Esophagus muscularis mucosa (tissue), 4 donors: ENCODE data around the gene IGFALS. TPM values are rescaled to one million over a fixed set of nuclear protein-coding genes. Genes with fewer than 3 reads are reported as not detected.

ENCODE experiments used
- DNase-seq: peaks from one replicate; pipeline ENCODE4 v3.0.0-alpha.2; 2017; ENCODE audit errors: extremely low spot score
- H3K27ac ChIP-seq, 4 donors: fragments of 200-600 bp; sonication (generic); replicated peaks in 1 of 4; 1 replicate in 3 of 4; 2 replicates in 1 of 4; pipeline ENCODE4 v1.5.1; 2016 to 2019; ENCODE audit warnings: mild to moderate bottlenecking in 1 of 4
- H3K27me3 ChIP-seq, 4 donors: fragments of 200-600 bp; sonication (generic); one replicate each; pipeline versions ENCODE4 v1.5.1 to v1.6.0; 2016 to 2019
- H3K36me3 ChIP-seq, 4 donors: fragments of 200-600 bp; sonication (generic); one replicate each; pipeline ENCODE4 v1.5.1; 2016 to 2019
- H3K4me1 ChIP-seq, 4 donors: fragments of 200-600 bp; sonication (generic); one replicate each; pipeline ENCODE4 v1.5.1; 2016 to 2019
- H3K4me3 ChIP-seq, 4 donors: fragments of 200-600 bp; sonication (generic); 1 replicate in 2 of 4; 2 replicates in 2 of 4; pipeline ENCODE4 v1.5.1; 2016 to 2019; ENCODE audit warnings: mild to moderate bottlenecking in 4 of 4, moderate library complexity in 1 of 4
- H3K9me3 ChIP-seq, 4 donors: fragments of 200-600 bp; sonication (generic); 1 replicate in 3 of 4; 2 replicates in 1 of 4; pipeline ENCODE4 v1.5.1; 2016 to 2019
- EP300 ChIP-seq: sonication (generic); formaldehyde crosslinking; IDR thresholded peaks from one replicate; pipeline ENCODE4 v1.6.1; 2017; ENCODE audit warnings: antibody characterized with exemption
- POLR2A ChIP-seq: fragments of 450-650 bp; IDR thresholded peaks from one replicate; pipeline ENCODE4 v1.6.1; 2017; ENCODE audit warnings: antibody characterized with exemption, moderate library complexity, mild to moderate bottlenecking, low read depth
- POLR2AphosphoS5 ChIP-seq, 2 donors: sonication (generic); formaldehyde crosslinking; IDR thresholded peaks; one replicate each; pipeline ENCODE4 v1.6.1; 2017; ENCODE audit warnings: antibody characterized with exemption in 2 of 2
- WGBS: methylation state at CpG from one replicate; pipeline ENCODE4 v1.1.5; 2018; 5-methylcytosine and 5-hydroxymethylcytosine counted together
- intact Hi-C: fragments of 100-400 bp; cut with DNase I; formaldehyde crosslinking; loops from one replicate; pipeline ENCODE4 v1.15.1; 2023
- total RNA-seq, 4 donors: library from RNA; depleted of rRNA; stranded (reverse); fragments of >200 nt; gene quantifications; one replicate each; pipeline versions ENCODE4 v1.1.0 to v1.2.1, GENCODE V29; 2016
- TF ChIP-seq, protein P1 (sequence below), 3 experiments: fragments of 200-600 bp in 2 of 3; fragments of 450-650 bp in 1 of 3; sonication (generic) in 2 of 3; IDR thresholded peaks; one replicate each; pipeline ENCODE4 v1.5.1; 2017 to 2019; ENCODE audit warnings: antibody characterized with exemption in 3 of 3, mild to moderate bottlenecking in 2 of 3, moderate library complexity in 1 of 3

IGFALS gene
- total RNA-seq, 4 donors from 2014 or later, result 0.45 to 0.75 TPM; not detected in 2

DNA sequence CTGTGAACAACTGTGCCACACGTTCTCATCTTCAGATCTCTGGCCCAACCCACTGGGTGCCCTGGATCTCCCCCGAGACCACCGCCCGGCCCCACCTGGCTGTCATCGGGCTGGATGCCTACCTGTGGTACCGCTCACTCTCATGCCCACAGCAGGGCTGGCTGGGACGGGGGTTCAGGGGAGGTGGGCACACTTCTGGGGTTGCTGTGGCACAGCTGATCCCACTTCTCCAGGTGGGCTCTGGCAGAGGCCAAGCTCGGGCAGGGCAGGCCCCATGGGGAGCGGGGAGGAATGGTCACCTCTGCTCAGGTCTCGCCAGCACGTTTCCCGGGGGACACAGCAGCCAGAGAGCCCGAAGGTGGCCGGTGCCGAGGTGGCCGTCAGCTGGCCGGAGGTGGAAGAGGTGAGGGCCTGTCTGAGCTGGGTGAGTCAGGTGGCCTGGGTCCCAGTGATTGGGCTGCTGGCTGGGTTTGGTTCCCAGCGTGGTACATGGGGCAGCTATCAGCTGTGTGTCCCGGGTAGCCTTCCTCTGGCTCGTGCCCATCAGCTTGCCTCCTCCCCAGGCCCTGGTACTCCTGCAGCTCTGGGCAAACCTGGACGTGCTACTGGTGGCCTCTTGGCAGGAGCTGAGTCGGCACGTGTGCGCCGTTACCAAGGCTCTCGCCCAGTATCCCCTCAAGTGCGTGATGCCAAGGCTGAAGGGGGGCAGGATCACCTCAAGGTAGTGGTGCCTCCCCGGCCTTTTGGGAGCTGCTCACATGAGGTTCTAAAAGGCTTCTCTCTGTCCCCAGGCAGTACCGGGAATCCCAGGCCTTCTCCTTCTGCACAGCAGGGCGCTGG, 18.3 kb downstream of the IGFALS start:
- Histone ChIP-seq H3K4me3 (no peak overlapping the region), H3K4me1 (peaks cover 35 to 62% (median 54%) of the 10 kb centered on the region in 4 donors), H3K27ac (peak overlapping the region in 1 of 4 donors; percentile 95), H3K36me3 (peaks cover 20 to 53% (median 52%) of the 10 kb centered on the region in 4 donors), H3K9me3 (no peaks in the 10 kb centered on the region), H3K27me3 (no peaks in the 10 kb centered on the region)
- TF ChIP-seq, protein P1, sequence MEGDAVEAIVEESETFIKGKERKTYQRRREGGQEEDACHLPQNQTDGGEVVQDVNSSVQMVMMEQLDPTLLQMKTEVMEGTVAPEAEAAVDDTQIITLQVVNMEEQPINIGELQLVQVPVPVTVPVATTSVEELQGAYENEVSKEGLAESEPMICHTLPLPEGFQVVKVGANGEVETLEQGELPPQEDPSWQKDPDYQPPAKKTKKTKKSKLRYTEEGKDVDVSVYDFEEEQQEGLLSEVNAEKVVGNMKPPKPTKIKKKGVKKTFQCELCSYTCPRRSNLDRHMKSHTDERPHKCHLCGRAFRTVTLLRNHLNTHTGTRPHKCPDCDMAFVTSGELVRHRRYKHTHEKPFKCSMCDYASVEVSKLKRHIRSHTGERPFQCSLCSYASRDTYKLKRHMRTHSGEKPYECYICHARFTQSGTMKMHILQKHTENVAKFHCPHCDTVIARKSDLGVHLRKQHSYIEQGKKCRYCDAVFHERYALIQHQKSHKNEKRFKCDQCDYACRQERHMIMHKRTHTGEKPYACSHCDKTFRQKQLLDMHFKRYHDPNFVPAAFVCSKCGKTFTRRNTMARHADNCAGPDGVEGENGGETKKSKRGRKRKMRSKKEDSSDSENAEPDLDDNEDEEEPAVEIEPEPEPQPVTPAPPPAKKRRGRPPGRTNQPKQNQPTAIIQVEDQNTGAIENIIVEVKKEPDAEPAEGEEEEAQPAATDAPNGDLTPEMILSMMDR (IDR thresholded peaks at IDR 0.05), result no peak
- TF ChIP-seq POLR2A, result no peak
- no peak for TF ChIP-seq POLR2AphosphoS5 (IDR thresholded peaks at IDR 0.05)
- TF ChIP-seq EP300, result no peak
- 86% methylated on average over 12 of the region's 30 CpGs for WGBS
- intact Hi-C loops, result no loop called here
- no peak for DNase-seq

- H3K4me1 ChIP-seq, result peaks cover 36 to 62% (median 54%) of the 10 kb centered on the region in 4 donors
- no peaks in the 10 kb centered on the region for H3K27me3 ChIP-seq
- intact Hi-C loops, result loop anchor here (5.0 kb wide), 2 partner anchors 67 to 162 kb away; partner anchors contain the start of genes CRAMP1, IFT140 and MAPK8IP3
- 97% methylated on average over 5 of the region's 7 CpGs for WGBS
- H3K27ac ChIP-seq, result peak overlapping the region; percentile 87 to 95 (median 90)
- H3K36me3 ChIP-seq, result peaks cover 20 to 51% (median 49%) of the 10 kb centered on the region in 4 donors
- TF ChIP-seq POLR2A (no peak), EP300 (no peak), POLR2AphosphoS5 (IDR thresholded peaks at IDR 0.05) (no peak)
- TF ChIP-seq, protein P1 (IDR thresholded peaks at IDR 0.05), result no peak
- peak overlapping the region; percentile 72 to 100 (median 88) for H3K4me3 ChIP-seq
- DNase-seq, result no peak
- H3K9me3 ChIP-seq, result no peaks in the 10 kb centered on the region
Observed at GRCh38 chr16:1774448-1774780, 19.1 kb downstream of the IGFALS start.

GRCh38 chr16:1773703-1774447, 19.6 kb downstream of the IGFALS start:
- Histone ChIP-seq H3K9me3 (no peaks in the 10 kb centered on the region), H3K4me3 (peak overlapping the region; percentile 72 to 100 (median 88)), H3K27me3 (no peaks in the 10 kb centered on the region), H3K27ac (peak overlapping the region; percentile 87 to 95 (median 90)), H3K4me1 (peaks cover 36 to 64% (median 55%) of the 10 kb centered on the region in 4 donors), H3K36me3 (peaks cover 22 to 51% (median 48%) of the 10 kb centered on the region in 4 donors)
- DNase-seq, result no peak
- TF ChIP-seq POLR2A, result no peak
- no peak for TF ChIP-seq POLR2AphosphoS5 (IDR thresholded peaks at IDR 0.05)
- TF ChIP-seq, protein P1 (IDR thresholded peaks at IDR 0.05), result no peak
- no peak for TF ChIP-seq EP300
- intact Hi-C loops, result loop anchor here (1.0 to 5.0 kb wide), 4 partner anchors 8 to 162 kb away; partner anchors contain the start of genes CRAMP1, HAGH, IFT140 and MAPK8IP3
- under 1% methylated on average over 27 of the region's 45 CpGs for WGBS

DNA sequence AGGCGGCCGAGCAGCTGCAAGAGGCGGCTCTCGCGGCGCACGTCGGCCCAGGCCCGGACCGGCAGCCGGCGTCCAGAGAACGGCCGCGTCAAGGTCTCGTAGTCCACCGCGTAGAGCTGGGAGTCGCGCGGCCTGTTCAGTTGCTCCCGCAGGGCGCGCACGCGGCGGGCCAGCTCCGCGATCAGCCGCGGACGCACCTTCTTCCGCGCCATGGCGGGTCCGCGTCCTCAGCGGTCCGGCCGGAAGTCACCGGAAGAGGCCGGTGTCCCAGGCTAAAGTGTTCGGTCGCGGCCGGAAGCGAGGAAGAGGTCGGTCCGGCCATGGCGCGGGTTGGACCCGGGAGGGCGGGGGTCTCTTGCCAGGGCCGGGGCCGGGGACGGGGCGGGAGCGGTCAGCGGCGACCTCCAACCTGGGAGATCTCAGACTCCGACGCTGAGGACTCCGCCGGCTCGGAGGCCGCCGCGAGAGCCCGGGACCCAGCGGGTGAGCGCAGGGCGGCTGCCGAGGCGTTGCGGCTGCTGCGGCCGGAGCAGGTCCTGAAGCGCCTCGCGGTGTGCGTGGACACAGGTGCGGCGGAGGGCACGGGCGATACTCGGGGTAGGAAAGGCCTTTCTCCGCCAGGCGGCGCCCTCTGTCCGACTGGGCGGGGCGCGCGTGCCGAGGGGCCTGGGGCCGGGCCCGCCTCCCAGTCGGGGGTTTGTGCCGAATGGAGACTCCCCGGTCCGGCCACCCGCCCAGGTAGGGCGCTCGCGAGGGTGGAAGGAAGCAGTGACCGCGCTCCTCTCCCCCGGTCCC, 20.4 kb downstream of the IGFALS start, which contains the start of gene MRPS34:
Gene MRPS34 (minus strand): TSS at position 227 of the 795 bp plus-strand sequence. CDS start 15 bp downstream, at position 212.
- H3K9me3 ChIP-seq, result no peaks in the 10 kb centered on the region
- WGBS, result 0% methylated on average over 9 of the region's 108 CpGs
- H3K4me1 ChIP-seq, result peaks cover 36 to 64% (median 57%) of the 10 kb centered on the region in 4 donors
- no peak for DNase-seq
- H3K27ac ChIP-seq, result peak within 1 kb of the TSS; percentile 87 to 95 (median 90)
- intact Hi-C loops, result loop anchor here (1.0 to 5.0 kb wide), 4 partner anchors 9 to 161 kb away; partner anchors contain the start of genes CRAMP1, HAGH, IFT140 and MAPK8IP3
- H3K27me3 ChIP-seq, result no peaks in the 10 kb centered on the region
- H3K36me3 ChIP-seq, result peaks cover 27 to 51% (median 50%) of the 10 kb centered on the region in 4 donors
- peak within 1 kb of the TSS; percentile 72 to 100 (median 88) for H3K4me3 ChIP-seq
- TF ChIP-seq POLR2AphosphoS5 (IDR thresholded peaks at IDR 0.05) (peak; percentile 87 to 91), EP300 (no peak), POLR2A (no peak)
- TF ChIP-seq, protein P1 (IDR thresholded peaks at IDR 0.05), result peak; percentile 67 to 75 (median 72)
